GM12873 (cell line): ENCODE data around the gene IL27RA.

ENCODE experiments used
- CTCF ChIP-seq: IDR thresholded peaks from 2 replicates; pipeline ENCODE4 v1.5.1; 2012; ENCODE audit warnings: low read depth, mild to moderate bottlenecking, moderate library complexity, low read length, control low read depth; ENCODE audit not compliant: insufficient read depth; ENCODE audit errors: missing control alignments

The IL27RA gene

GRCh38 chr19:14000691-14001375 lies 30.7 kb upstream of the IL27RA start:
- TF ChIP-seq CTCF, result no peak

- TF ChIP-seq CTCF, result no peak
Measured at GRCh38 chr19:14002571-14003250, 28.9 kb upstream of the IL27RA start.

- TF ChIP-seq CTCF, result no peak
Measured at GRCh38 chr19:14003251-14004055, 28.1 kb upstream of the IL27RA start.

GRCh38 chr19:14004619-14005348 lies 26.8 kb upstream of the IL27RA start:
- no peak for TF ChIP-seq CTCF

- TF ChIP-seq CTCF, result no peak
Measured at GRCh38 chr19:14005349-14006084, 26.0 kb upstream of the IL27RA start.

- no peak for TF ChIP-seq CTCF
Measured at GRCh38 chr19:14006085-14006765, 25.3 kb upstream of the IL27RA start, which contains the start of gene RFX1. Gene RFX1 (minus strand): TSS chr19:14006320. CDS start chr19:13993843, 12,477 bp downstream.
